Osteoblast (primary cell): ENCODE measurements around the gene PDE4B. TPM values are rescaled to one million over a fixed set of nuclear protein-coding genes. Genes with fewer than 3 reads are reported as not detected.
A peak's percentile ranks its signal among the peaks of the same experiment; 100 is the strongest.

Experiments
- DNase-seq: peaks from one replicate; pipeline ENCODE4 v3.0.0; 2011; ENCODE audit warnings: low spot score, mixed read lengths; ENCODE audit not compliant: insufficient read length; ENCODE audit errors: missing footprints
- H2AFZ ChIP-seq: 2 replicates; pipeline ENCODE4 v1.6.0; 2011; ENCODE audit warnings: mild to moderate bottlenecking, low read length
- H3K27ac ChIP-seq: 2 replicates; pipeline ENCODE4 v1.5.1; 2011; ENCODE audit warnings: mild to moderate bottlenecking, low read depth, low read length, moderate library complexity
- H3K27me3 ChIP-seq: 2 replicates; pipeline ENCODE4 v1.6.0; 2012; ENCODE audit warnings: mild to moderate bottlenecking, control low read depth, inconsistent platforms, low read length, moderate library complexity; ENCODE audit not compliant: insufficient read depth
- H3K36me3 ChIP-seq: 2 replicates; pipeline ENCODE4 v1.5.1; 2011; ENCODE audit warnings: mild to moderate bottlenecking, low read length, control low read depth, moderate library complexity; ENCODE audit not compliant: insufficient read depth
- H3K4me1 ChIP-seq: 2 replicates; pipeline ENCODE4 v1.5.1; 2011; ENCODE audit warnings: mild to moderate bottlenecking, low read length, control low read depth, moderate library complexity; ENCODE audit not compliant: insufficient read depth
- H3K4me2 ChIP-seq: 2 replicates; pipeline ENCODE4 v1.6.0; 2011; ENCODE audit warnings: mild to moderate bottlenecking, low read length; ENCODE audit not compliant: insufficient read depth
- H3K4me3 ChIP-seq: fragments of 200-600 bp; sonication (generic); 3 replicates; pipeline ENCODE4 v1.5.1; 2012; ENCODE audit warnings: mild to moderate bottlenecking, low read length, inconsistent platforms; ENCODE audit not compliant: insufficient read depth
- H3K79me2 ChIP-seq: 2 replicates; pipeline ENCODE4 v1.6.0; 2012; ENCODE audit warnings: mild to moderate bottlenecking, low read length, control low read depth, inconsistent platforms; ENCODE audit not compliant: insufficient read depth
- H3K9me3 ChIP-seq: 2 replicates; pipeline ENCODE4 v1.5.1; 2011; ENCODE audit warnings: low read depth, low read length, control low read depth
- H4K20me1 ChIP-seq: 2 replicates; pipeline ENCODE4 v1.6.0; 2012; ENCODE audit warnings: mild to moderate bottlenecking, low read length, control low read depth; ENCODE audit not compliant: insufficient read depth
- CTCF ChIP-seq: IDR thresholded peaks from 2 replicates; pipeline ENCODE4 v1.5.1; 2011; ENCODE audit warnings: mild to moderate bottlenecking, low read depth, low read length, moderate library complexity; ENCODE audit errors: extremely low read depth
- total RNA-seq: library from RNA; depleted of rRNA; stranded (reverse); fragments of >200 nt; gene quantifications from 2 replicates; pipeline ENCODE4 v1.2.3, GENCODE V29; 2012

PDE4B gene
- total RNA-seq, 1 donor = 21.4 TPM

- Histone ChIP-seq H3K36me3 (peaks cover 18% of the 10 kb centered on the region), H3K79me2 (no peaks in the 10 kb centered on the region), H3K27ac (peak overlapping the region; percentile 74), H3K4me1 (peaks cover 45% of the 10 kb centered on the region), H4K20me1 (no peaks in the 10 kb centered on the region), H3K4me2 (peak overlapping the region; percentile 68), H3K27me3 (no peaks in the 10 kb centered on the region), H2AFZ (no peak overlapping the region), H3K4me3 (peak overlapping the region; percentile 50), H3K9me3 (no peaks in the 10 kb centered on the region)
- peak; percentile 87 for DNase-seq
- TF ChIP-seq CTCF = no peak
Measured at GRCh38 chr1:66374561-66375111, 581.9 kb downstream of the PDE4B start.

- H3K4me1 ChIP-seq = peaks cover 45% of the 10 kb centered on the region
- H3K9me3 ChIP-seq = no peaks in the 10 kb centered on the region
- H3K4me3 ChIP-seq = no peak overlapping the region
- no peaks in the 10 kb centered on the region for H3K79me2 ChIP-seq
- peak overlapping the region; percentile 68 for H3K4me2 ChIP-seq
- TF ChIP-seq CTCF = peak; percentile 14
- peak overlapping the region; percentile 51 for H3K27ac ChIP-seq
- DNase-seq = no peak
- H3K36me3 ChIP-seq = peaks cover 18% of the 10 kb centered on the region
- H2AFZ ChIP-seq = no peak overlapping the region
- H3K27me3 ChIP-seq = no peaks in the 10 kb centered on the region
- no peaks in the 10 kb centered on the region for H4K20me1 ChIP-seq
Measured at GRCh38 chr1:66375125-66375524, 582.4 kb downstream of the PDE4B start.

GRCh38 chr1:66380452-66381212 lies 587.9 kb downstream of the PDE4B start:
- H3K36me3 ChIP-seq = no peaks in the 10 kb centered on the region
- no peaks in the 10 kb centered on the region for H3K9me3 ChIP-seq
- H3K4me3 ChIP-seq = peak overlapping the region; percentile 21
- H3K27me3 ChIP-seq = no peaks in the 10 kb centered on the region
- H3K4me1 ChIP-seq = peaks cover 10% of the 10 kb centered on the region
- peak overlapping the region; percentile 60 for H3K4me2 ChIP-seq
- peak overlapping the region; percentile 40 for H3K27ac ChIP-seq
- no peak overlapping the region for H2AFZ ChIP-seq
- DNase-seq = peak; percentile 53
- H3K79me2 ChIP-seq = no peaks in the 10 kb centered on the region
- no peak for TF ChIP-seq CTCF
- H4K20me1 ChIP-seq = no peaks in the 10 kb centered on the region

GRCh38 chr1:66381621-66382275 lies 589.1 kb downstream of the PDE4B start:
- no peak overlapping the region for H3K4me3 ChIP-seq
- H3K4me2 ChIP-seq = no peak overlapping the region
- peaks cover 10% of the 10 kb centered on the region for H3K4me1 ChIP-seq
- H2AFZ ChIP-seq = no peak overlapping the region
- DNase-seq = no peak
- no peak for TF ChIP-seq CTCF
- H3K9me3 ChIP-seq = no peaks in the 10 kb centered on the region
- no peaks in the 10 kb centered on the region for H3K27me3 ChIP-seq
- H4K20me1 ChIP-seq = no peaks in the 10 kb centered on the region
- H3K27ac ChIP-seq = no peak overlapping the region
- H3K79me2 ChIP-seq = no peaks in the 10 kb centered on the region
- H3K36me3 ChIP-seq = no peaks in the 10 kb centered on the region
